Activated T-cell treated with anti-CD3 and anti-CD28 coated beads, Interleukin-2, amount 50 U/mL, for 48 hours (primary cell): ENCODE measurements around the gene RGS9BP.
"Not testable (repeated sequence)": the region's sequence is repeated elsewhere in the genome, so short reads cannot be mapped to it uniquely, and the experiment has no call there.

ENCODE experiments used
- DNase-seq, 2 experiments: peaks; one replicate each; pipeline ENCODE4 v3.0.0-alpha.2; 2020

The RGS9BP gene

DNA sequence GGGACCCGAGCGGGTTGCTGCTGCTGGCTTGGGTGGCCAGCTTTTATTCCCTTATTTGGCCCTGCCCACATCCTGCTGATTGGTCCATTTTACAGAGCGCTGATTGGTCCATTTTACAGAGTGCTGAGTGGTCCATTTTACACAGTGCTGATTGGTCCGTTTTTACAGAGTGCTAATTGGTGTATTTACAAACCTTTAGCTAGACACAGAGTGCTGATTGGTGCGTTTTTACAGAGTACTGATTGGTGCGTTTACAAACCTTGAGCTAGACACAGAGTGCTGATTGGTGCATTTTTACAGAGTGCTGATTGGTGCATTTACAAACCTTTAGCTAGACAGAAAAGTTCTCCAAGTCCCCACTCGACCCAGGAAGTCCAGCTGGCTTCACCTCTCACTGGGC, 24.5 kb downstream of the RGS9BP start:
- DNase-seq, result not testable (repeated sequence)

DNA sequence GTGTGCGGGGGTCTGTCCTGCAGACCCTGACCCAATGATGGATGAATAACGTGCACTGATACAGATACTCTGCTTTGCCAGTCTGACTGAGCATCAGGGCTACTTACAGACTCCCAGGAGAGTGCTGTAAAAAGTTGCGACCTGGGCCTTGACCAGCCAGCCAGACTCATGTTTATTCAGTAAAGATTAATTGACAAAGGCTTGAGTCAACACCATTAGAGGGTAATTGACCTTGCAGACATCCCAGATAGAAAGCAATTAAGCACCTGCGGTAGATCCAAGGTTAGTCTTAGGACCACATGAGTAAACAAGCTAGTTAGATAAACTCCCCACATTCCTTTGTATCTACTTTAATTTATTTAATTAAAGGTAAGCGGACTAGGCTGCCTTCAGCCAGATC, 26.4 kb downstream of the RGS9BP start:
- no peak for DNase-seq

DNA sequence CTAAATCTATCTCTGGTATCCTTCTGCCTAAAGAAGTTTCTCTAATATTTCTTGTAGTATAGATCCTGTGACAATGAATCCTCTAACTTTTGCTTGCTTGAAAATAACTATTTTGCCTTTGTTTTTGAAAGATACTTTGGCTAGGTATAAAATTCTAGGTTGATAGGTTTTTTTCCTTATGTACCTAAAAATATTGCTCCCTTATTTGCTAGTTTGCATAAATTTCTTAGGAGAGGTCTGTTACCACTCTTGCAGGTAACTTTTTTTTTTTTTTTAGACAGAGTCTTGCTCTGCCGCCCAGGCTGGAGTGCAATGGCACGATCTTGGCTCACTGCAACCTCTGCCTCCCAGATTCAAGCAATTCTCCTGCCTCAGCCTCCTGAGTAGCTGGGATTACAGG, 28.4 kb downstream of the RGS9BP start:
- not testable (repeated sequence) for DNase-seq

DNA sequence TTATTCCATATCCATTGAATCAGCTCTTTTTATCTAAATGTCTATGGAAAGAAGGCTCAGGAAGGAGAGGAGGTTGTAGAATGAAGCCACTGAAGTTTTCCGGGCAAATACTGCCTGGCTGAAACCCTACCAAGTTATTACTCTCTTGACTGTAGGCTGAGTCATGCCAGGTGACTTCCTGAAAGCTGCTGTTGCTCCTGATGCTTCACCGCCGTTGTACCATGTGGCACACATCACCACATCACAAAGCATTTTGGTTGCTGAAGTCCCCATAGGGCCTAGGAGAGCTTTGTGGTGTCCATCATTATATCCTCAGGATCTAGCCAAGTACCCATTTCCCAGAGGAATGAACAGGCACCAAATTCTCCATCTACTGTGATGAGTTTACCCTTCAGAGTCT, 32.8 kb downstream of the RGS9BP start:
- peak; percentile 36 to 46 for DNase-seq

DNA sequence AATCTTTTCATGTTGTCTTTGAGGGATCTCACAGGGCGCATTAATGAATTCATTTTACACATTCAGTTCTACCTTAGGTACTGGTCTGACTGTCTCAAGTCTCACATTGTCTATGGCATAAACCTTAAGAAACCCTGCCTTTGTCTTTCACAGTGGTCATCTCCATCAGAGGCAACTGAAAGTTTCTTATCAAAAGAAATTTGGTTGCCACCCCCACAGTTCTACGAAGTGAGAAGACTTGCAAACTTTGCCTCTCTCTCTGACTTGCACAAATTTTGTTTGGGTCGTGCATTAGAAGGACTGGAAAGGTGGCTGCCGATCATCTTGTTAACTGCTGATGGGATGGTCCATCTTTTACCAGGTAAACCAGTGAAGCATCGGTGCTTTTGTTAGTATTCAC, 33.4 kb downstream of the RGS9BP start:
- DNase-seq, result no peak

DNA sequence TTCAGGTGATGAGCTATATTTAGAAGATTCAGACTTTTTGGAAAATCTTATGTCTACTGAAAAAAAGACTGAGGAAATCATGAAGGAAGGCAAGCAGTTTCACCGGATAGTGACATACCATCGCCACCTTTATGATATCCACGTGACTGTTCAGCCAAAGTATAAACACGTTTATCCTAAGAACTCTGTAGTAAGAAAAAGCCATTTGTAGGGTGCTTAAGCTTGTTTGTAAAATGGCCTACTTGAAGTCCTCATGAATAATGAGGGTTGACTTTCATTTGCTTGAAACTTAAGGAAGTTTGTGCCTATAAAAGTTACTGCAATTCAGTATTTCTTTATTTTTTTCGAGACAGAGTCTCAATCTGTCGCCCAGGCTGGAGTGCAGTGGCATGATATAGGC, 36.1 kb downstream of the RGS9BP start:
- DNase-seq, result no peak

DNA sequence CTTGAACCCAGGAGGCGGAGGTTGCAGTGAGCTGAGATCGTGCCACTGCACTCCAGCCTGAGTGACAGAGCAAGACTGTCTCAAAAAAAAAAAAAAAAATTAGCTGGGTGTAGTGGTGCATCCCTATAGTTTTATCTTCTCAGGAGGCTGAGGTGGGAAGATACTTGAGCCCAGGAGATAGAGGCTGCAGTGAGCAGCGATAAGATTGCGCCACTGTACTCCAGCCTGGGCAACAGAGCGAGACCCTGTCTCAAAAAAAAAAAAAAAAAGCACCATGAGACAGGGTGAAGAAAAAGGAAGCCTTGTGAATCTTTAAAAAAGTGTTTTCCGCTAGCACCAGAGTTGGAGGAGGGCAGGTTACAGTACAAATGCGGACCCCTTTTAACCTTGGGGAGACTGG, 40.6 kb downstream of the RGS9BP start:
- DNase-seq, result not testable (repeated sequence)

DNA sequence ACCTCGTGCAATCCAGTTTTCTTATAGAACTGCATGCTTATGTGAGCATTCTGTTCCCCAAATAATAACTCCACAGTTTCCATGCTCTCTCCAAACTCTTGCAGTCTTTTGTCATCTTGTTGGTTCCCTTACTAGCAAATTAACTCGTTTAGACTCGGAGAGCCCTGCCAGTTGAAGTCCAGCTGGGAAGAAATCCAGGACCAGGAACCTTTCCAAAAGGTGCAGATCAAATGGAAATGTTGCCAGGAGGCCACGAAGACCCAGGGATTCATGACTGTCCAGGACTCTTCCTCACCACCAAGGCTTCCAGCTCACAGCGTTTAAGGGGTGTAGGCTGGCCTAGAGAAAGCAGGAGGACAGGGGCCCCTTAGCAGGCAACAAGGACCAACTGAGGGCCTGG, 41.8 kb downstream of the RGS9BP start:
- no peak for DNase-seq

DNA sequence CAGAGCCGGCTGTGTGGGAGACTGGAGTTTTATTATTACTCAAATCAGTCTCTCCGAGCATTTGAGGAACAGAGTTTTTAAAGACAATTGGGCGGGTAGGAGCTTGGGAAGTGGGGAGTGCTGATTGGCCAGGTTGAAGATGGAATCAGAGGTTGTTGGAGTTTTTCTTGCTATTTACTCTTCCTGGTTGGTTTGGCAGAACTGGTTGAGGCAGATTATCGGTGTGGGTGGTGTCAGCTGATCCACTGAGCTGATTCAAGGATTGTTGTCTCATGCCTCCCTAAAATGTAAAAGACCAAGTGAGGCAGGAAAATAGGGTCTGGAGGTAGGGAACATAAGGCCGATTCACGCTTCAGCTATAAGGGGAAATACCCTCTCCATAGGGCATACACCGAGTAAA, 42.6 kb downstream of the RGS9BP start:
- DNase-seq, result no peak

DNA sequence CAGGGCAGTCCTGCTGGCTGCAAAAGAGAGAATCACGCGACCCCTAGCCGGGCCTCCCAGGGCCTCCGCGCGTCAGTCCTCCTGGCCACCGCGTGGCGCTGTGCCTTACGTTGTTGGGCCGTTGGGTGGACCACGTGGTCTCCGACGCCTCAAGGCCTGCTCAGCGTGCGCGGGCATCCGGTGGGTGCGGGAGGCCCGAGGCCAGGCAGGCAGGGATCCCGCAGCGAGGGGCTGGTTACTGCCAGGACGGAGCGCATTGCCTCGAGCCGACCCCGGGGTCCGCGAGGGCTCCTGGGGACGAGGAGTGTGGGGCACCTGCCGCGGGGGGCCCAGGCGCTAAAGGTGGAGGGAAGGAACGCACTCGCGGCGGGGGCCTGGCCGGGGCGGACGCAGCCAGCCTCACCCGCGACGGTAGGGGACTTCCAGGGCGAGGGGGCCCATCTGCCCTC, 44.0 kb downstream of the RGS9BP start, which contains the start of gene TDRD12:
TDRD12 (plus strand) TSS at position 157 of the 449 bp plus-strand sequence. CDS start 306 bp downstream, outside the sequence.
- DNase-seq, result no peak

DNA sequence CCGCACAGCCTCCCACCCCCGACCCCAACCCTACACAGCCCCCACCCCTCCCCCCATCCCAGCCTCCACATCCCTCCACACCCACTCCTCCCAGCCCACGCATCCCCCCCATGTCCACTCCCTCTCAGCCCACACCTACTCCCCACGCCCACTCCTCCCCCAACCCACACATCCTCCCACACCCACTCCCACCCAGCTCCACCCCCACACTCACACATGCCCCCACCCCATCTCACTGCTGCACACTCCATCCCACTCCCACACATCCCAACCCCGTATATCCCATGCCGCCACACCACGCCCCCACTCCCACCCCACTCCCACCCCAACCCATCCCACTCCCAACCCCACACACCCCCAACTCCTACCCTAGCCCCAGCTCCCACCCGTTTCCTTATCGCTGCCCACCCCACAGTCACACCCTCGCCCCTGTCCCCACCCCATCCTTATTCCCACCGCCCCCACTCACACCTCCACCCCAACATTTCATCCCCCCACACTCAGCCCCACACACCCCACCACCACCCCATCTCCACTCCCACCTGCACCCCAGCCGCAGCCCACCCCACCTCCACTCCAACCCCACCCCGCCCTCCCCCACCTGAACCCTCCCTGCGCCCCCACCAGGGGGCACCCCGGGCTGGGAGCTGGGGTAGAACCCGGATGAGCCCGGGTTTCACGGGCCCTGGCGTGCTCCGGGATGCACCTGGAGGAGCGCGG, 44.7 kb downstream of the RGS9BP start:
- DNase-seq, result no peak

DNA sequence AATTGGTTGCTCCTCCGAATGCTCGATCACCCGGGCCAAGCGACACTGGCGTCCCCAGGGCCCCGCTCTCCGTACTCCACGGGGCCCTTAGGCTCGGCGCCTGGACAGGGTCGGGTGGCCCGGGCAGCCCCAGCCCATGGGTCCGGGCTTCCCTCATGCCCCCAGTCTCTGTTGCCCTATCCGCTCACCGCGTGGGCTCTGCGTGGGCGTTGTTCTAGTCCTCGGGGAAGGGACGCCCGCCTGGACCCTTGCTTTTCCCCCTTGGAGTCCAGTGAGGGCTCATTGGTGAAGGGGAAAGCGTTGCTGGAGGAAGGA, 45.2 kb downstream of the RGS9BP start:
- no peak for DNase-seq
